Large intestine (tissue), 3 donors: ENCODE data around the gene GALNT6. TPM values are rescaled to one million over a fixed set of nuclear protein-coding genes. Genes with fewer than 3 reads are reported as not detected.

ENCODE experiments used
- DNase-seq, 2 donors: peaks; one replicate each; pipeline versions ENCODE4 v3.0.0 to v3.0.0-alpha.2; 2013
- H3K27ac ChIP-seq: one replicate; pipeline ENCODE4 v1.5.1; 2013; ENCODE audit warnings: low read length
- H3K27me3 ChIP-seq: 2 replicates; pipeline ENCODE4 v1.6.1; 2013; ENCODE audit warnings: low read length; ENCODE audit not compliant: control insufficient read depth, insufficient read depth
- H3K36me3 ChIP-seq: 2 replicates; pipeline ENCODE4 v1.6.1; 2013; ENCODE audit warnings: low read length; ENCODE audit not compliant: control insufficient read depth, insufficient read depth
- H3K4me1 ChIP-seq: one replicate; pipeline ENCODE4 v1.6.1; 2013; ENCODE audit warnings: low read length; ENCODE audit not compliant: control insufficient read depth, insufficient read depth
- H3K4me3 ChIP-seq: one replicate; pipeline ENCODE4 v1.5.1; 2013; ENCODE audit warnings: low read length
- H3K9me3 ChIP-seq: one replicate; pipeline ENCODE4 v1.6.1; 2013; ENCODE audit warnings: mild to moderate bottlenecking, low read depth, low read length, moderate library complexity; ENCODE audit not compliant: control insufficient read depth
- WGBS: methylation state at CpG from one replicate; pipeline ENCODE4 v1.1.5; 2013; ENCODE audit warnings: low lambda C conversion rate; ENCODE audit not compliant: insufficient coverage; 5-methylcytosine and 5-hydroxymethylcytosine counted together
- polyA plus RNA-seq: library from polyadenylated mRNA; unstranded; fragments of 120-200 nt; gene quantifications from one replicate; pipeline ENCODE4 v1.2.1, GENCODE V29; 2013

Gene GALNT6
- polyA plus RNA-seq, 1 donor, result 31.1 TPM

GRCh38 chr12:51424662-51425539, 33.7 kb upstream of the GALNT6 start, which contains the start of gene SLC4A8:
SLC4A8 (plus strand) TSS chr12:51424831; CDS start chr12:51424988, 157 bp downstream.
- peak within 1 kb of the TSS; percentile 40 for H3K4me3 ChIP-seq

GRCh38 chr12:51424094-51424661, 33.0 kb upstream of the GALNT6 start:
- H3K9me3 ChIP-seq, result no peaks in the 10 kb centered on the region
- H3K4me1 ChIP-seq, result peaks cover 7% of the 10 kb centered on the region
- H3K27ac ChIP-seq, result peak overlapping the region; percentile 2
- H3K4me3 ChIP-seq, result peak overlapping the region; percentile 40
- no peaks in the 10 kb centered on the region for H3K27me3 ChIP-seq
- DNase-seq, result no peak
- H3K36me3 ChIP-seq, result no peaks in the 10 kb centered on the region
- 83% methylated on average over 1 of the region's 10 CpGs for WGBS

More at GRCh38 chr12:51424662-51425539, 33.7 kb upstream of the GALNT6 start, which contains the start of gene SLC4A8:
- no CpG with 5 or more reads among the region's 73 CpGs for WGBS
- Histone ChIP-seq H3K27me3 (no peaks in the 10 kb centered on the region), H3K4me1 (peaks cover 7% of the 10 kb centered on the region), H3K27ac (peak within 1 kb of the TSS; percentile 2), H3K36me3 (no peaks in the 10 kb centered on the region), H3K9me3 (no peaks in the 10 kb centered on the region)
- peak; percentile 88 to 89 for DNase-seq

GRCh38 chr12:51421266-51421884, 30.2 kb upstream of the GALNT6 start:
- Histone ChIP-seq H3K36me3 (no peaks in the 10 kb centered on the region), H3K27ac (no peak overlapping the region), H3K27me3 (no peaks in the 10 kb centered on the region), H3K4me1 (peaks cover 7% of the 10 kb centered on the region), H3K9me3 (no peaks in the 10 kb centered on the region), H3K4me3 (no peak overlapping the region)
- peak; percentile 63 to 67 for DNase-seq
- no CpG with 5 or more reads among the region's 5 CpGs for WGBS

- 39% methylated on average over 2 of the region's 11 CpGs for WGBS
- H3K36me3 ChIP-seq, result no peaks in the 10 kb centered on the region
- H3K27me3 ChIP-seq, result no peaks in the 10 kb centered on the region
- peaks cover 7% of the 10 kb centered on the region for H3K4me1 ChIP-seq
- DNase-seq, result no peak
- H3K9me3 ChIP-seq, result no peaks in the 10 kb centered on the region
- H3K27ac ChIP-seq, result no peak overlapping the region
- H3K4me3 ChIP-seq, result no peak overlapping the region
These were observed 28.4 kb upstream of the GALNT6 start for GRCh38 chr12:51419425-51420193.

GRCh38 chr12:51417826-51418225, 26.6 kb upstream of the GALNT6 start:
- DNase-seq, result no peak
- H3K27ac ChIP-seq, result no peak overlapping the region
- no peaks in the 10 kb centered on the region for H3K27me3 ChIP-seq
- H3K36me3 ChIP-seq, result no peaks in the 10 kb centered on the region
- 38% methylated on average over 1 of the region's 4 CpGs for WGBS
- peaks cover 3% of the 10 kb centered on the region for H3K4me1 ChIP-seq
- no peaks in the 10 kb centered on the region for H3K9me3 ChIP-seq
- H3K4me3 ChIP-seq, result no peak overlapping the region

- H3K27ac ChIP-seq, result no peak overlapping the region
- no peaks in the 10 kb centered on the region for H3K27me3 ChIP-seq
- no peaks in the 10 kb centered on the region for H3K9me3 ChIP-seq
- no peaks in the 10 kb centered on the region for H3K4me1 ChIP-seq
- no peak for DNase-seq
- H3K36me3 ChIP-seq, result no peaks in the 10 kb centered on the region
- WGBS, result 56% methylated on average over 1 of the region's 1 CpG
- H3K4me3 ChIP-seq, result no peak overlapping the region
These were observed 24.7 kb upstream of the GALNT6 start for GRCh38 chr12:51415931-51416330.

GRCh38 chr12:51413791-51414190, 22.6 kb upstream of the GALNT6 start:
- peaks cover 6% of the 10 kb centered on the region for H3K4me1 ChIP-seq
- no peaks in the 10 kb centered on the region for H3K9me3 ChIP-seq
- H3K4me3 ChIP-seq, result no peak overlapping the region
- H3K36me3 ChIP-seq, result no peaks in the 10 kb centered on the region
- H3K27me3 ChIP-seq, result no peaks in the 10 kb centered on the region
- no CpG with 5 or more reads among the region's 3 CpGs for WGBS
- no peak overlapping the region for H3K27ac ChIP-seq
- no peak for DNase-seq

GRCh38 chr12:51413149-51413548, 21.9 kb upstream of the GALNT6 start:
- no peak for DNase-seq
- H3K27me3 ChIP-seq, result no peaks in the 10 kb centered on the region
- no peak overlapping the region for H3K27ac ChIP-seq
- no peak overlapping the region for H3K4me3 ChIP-seq
- H3K36me3 ChIP-seq, result no peaks in the 10 kb centered on the region
- no peaks in the 10 kb centered on the region for H3K9me3 ChIP-seq
- peaks cover 6% of the 10 kb centered on the region for H3K4me1 ChIP-seq

GRCh38 chr12:51409846-51410245, 18.6 kb upstream of the GALNT6 start:
- no peak overlapping the region for H3K4me3 ChIP-seq
- no peak for DNase-seq
- H3K9me3 ChIP-seq, result no peaks in the 10 kb centered on the region
- H3K36me3 ChIP-seq, result no peaks in the 10 kb centered on the region
- WGBS, result no CpG with 5 or more reads among the region's 8 CpGs
- no peaks in the 10 kb centered on the region for H3K27me3 ChIP-seq
- H3K27ac ChIP-seq, result no peak overlapping the region
- H3K4me1 ChIP-seq, result peaks cover 35% of the 10 kb centered on the region

GRCh38 chr12:51407604-51408003, 16.4 kb upstream of the GALNT6 start:
- Histone ChIP-seq H3K27me3 (no peaks in the 10 kb centered on the region), H3K27ac (no peak overlapping the region), H3K36me3 (no peaks in the 10 kb centered on the region), H3K4me1 (peaks cover 56% of the 10 kb centered on the region), H3K4me3 (no peak overlapping the region), H3K9me3 (no peaks in the 10 kb centered on the region)
- no CpG with 5 or more reads among the region's 4 CpGs for whole genome bisulfite sequencing
- no peak for DNase-seq
